ENCODE data around the gene DPP7. TPM values are rescaled to one million over a fixed set of nuclear protein-coding genes. Genes with fewer than 3 reads are reported as not detected.

The DPP7 gene
- polyA plus RNA-seq, 1 of the 3 experiments (the other 2 are of a cell fraction), result 127 TPM

DNA sequence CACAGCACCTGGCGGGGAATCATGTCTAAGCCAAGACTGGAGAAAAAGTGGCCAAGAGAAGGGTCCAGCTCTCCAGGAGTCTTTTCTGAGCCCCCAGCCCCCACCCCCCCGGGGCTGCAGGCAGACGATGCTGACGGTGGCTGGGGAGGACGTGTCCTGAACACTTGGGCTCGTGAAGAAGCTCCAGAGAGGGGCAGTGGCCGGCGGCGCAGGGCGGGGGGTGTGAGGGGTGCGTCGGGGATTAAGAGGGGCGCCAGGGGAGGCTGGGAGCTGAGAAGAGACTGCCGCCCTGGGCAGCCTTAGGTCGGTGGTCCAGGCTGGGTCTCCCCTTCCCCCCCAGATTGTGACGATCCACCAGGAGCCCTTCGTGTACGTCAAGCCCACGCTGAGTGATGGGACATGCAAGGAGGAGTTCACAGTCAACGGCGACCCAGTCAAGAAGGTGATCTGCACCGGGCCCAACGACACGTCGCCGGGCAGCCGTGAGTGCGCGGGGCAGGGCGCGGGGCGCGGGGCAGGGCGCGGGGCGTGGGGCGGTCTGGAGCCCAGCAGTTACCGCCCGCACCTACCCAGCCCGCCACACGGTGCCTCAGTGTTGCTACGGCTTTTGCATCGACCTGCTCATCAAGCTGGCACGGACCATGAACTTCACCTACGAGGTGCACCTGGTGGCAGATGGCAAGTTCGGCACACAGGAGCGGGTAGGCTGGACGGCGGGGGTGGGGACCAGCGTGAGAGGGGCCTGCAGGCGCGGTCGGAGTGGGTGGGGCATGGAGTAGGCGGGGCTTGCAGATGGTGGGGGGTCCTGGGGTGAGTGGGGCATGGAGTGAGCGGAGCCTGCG is 46.4 kb upstream of the DPP7 start:
- H4K20me1 ChIP-seq (ENCODE audit: insufficient read depth), result no peaks in the 10 kb centered on the region
- H3K4me1 ChIP-seq (ENCODE audit: control insufficient read depth in 1 of 2, insufficient read depth in 2 of 2, low read depth in 1 of 2, low read length in 1 of 2), result peaks cover 0 to 3% of the 10 kb centered on the region in 2 experiments; a peak in 1 of 4 replicates
- TF ChIP-seq NFIC (IDR thresholded peaks at IDR 0.05; ENCODE audit: borderline replicate concordance), result no peak
- no peaks in the 10 kb centered on the region for H3K9me2 ChIP-seq
- H3K9me3 ChIP-seq, result no peaks in the 10 kb centered on the region
- no peak overlapping the region for H3K4me3 ChIP-seq (ENCODE audit: low read depth in 2 of 2, low read length in 1 of 2)
- no peak overlapping the region for H3K9ac ChIP-seq
- peaks cover 5% of the 10 kb centered on the region; the same call in 1 of the 2 replicates for H3K27me3 ChIP-seq (ENCODE audit: insufficient read depth)
- H3K36me3 ChIP-seq (replicated peaks in 1 of 2; ENCODE audit: control insufficient read depth in 1 of 2, insufficient read depth in 2 of 2, low read length in 1 of 2), result no peaks in the 10 kb centered on the region
- no peak overlapping the region for H3K27ac ChIP-seq (ENCODE audit: low read depth in 2 of 2, low read length in 1 of 2)
- no peak for DNase-seq
- CTCF ChIA-PET, result no interaction called here
- H3K4me2 ChIP-seq, result no peak overlapping the region
- WGBS (ENCODE audit: low lambda C conversion rate), result 72% methylated on average over 34 of the region's 56 CpGs
- no peaks in the 10 kb centered on the region for H3K79me2 ChIP-seq (ENCODE audit: insufficient read depth)
- POLR2A ChIA-PET, result no interaction called here
- H2AFZ ChIP-seq (ENCODE audit: low read depth), result no peak overlapping the region
- no peaks in the 10 kb centered on the region for H3F3A ChIP-seq (replicated peaks; ENCODE audit: insufficient read depth)

DNA sequence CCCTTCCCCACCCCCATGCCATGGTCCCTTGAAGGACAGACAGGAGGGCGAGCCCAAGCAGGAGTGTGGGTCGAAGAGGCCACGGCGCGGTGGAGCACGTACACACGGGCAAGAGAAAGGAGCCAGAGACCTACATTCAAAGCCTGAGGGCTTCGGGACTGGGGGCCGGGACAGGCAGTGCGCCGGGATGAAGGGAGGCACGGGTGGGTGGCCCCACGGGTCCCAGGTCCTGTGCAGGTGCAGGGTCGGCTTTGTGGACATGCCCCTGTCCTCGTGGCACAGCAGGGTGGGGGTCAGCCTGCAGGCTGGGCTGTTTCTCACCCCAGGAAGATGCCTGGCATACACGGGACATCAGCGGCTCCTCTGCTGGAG is 45.5 kb upstream of the DPP7 start:
- H3K27ac ChIP-seq (ENCODE audit: low read depth in 2 of 2, low read length in 1 of 2), result no peak overlapping the region
- H3K9me2 ChIP-seq, result no peaks in the 10 kb centered on the region
- no peak overlapping the region for H3K4me2 ChIP-seq
- no peak overlapping the region for H2AFZ ChIP-seq (ENCODE audit: low read depth)
- H3K27me3 ChIP-seq (ENCODE audit: insufficient read depth), result no peaks in the 10 kb centered on the region
- no peak for TF ChIP-seq GABPA (IDR thresholded peaks at IDR 0.05; ENCODE audit: low read depth)
- TF ChIP-seq ZBTB33 (IDR thresholded peaks at IDR 0.05; ENCODE audit: borderline replicate concordance, low read depth), result no peak
- TF ChIP-seq MXI1 (IDR thresholded peaks at IDR 0.05; ENCODE audit: low read depth, low read length), result no peak
- no peak for TF ChIP-seq FOSL2 (IDR thresholded peaks at IDR 0.05; ENCODE audit: borderline replicate concordance, low read depth)
- no peak for TF ChIP-seq TAF1 (IDR thresholded peaks at IDR 0.05; ENCODE audit: borderline replicate concordance, low read depth, low read length)
- H3F3A ChIP-seq (replicated peaks; ENCODE audit: insufficient read depth), result no peaks in the 10 kb centered on the region
- WGBS (ENCODE audit: low lambda C conversion rate), result 56% methylated on average over 15 of the region's 17 CpGs
- H3K9ac ChIP-seq, result no peak overlapping the region
- H3K79me2 ChIP-seq (ENCODE audit: insufficient read depth), result no peaks in the 10 kb centered on the region
- H3K36me3 ChIP-seq (replicated peaks in 1 of 2; ENCODE audit: control insufficient read depth in 1 of 2, insufficient read depth in 2 of 2, low read length in 1 of 2), result no peaks in the 10 kb centered on the region
- CTCF ChIA-PET, result no interaction called here
- no peaks in the 10 kb centered on the region for H3K9me3 ChIP-seq
- POLR2A ChIA-PET, result no interaction called here
- H4K20me1 ChIP-seq (ENCODE audit: insufficient read depth), result no peaks in the 10 kb centered on the region
- H3K4me3 ChIP-seq (ENCODE audit: low read depth in 2 of 2, low read length in 1 of 2), result no peak overlapping the region
- peaks cover 0 to 3% of the 10 kb centered on the region in 2 experiments; a peak in 1 of 4 replicates for H3K4me1 ChIP-seq (ENCODE audit: control insufficient read depth in 1 of 2, insufficient read depth in 2 of 2, low read depth in 1 of 2, low read length in 1 of 2)
- no peak for DNase-seq

All from SK-N-SH (cell line).